ENCODE measurements around the gene AATF. TPM values are rescaled to one million over a fixed set of nuclear protein-coding genes. Genes with fewer than 3 reads are reported as not detected.
A peak's percentile ranks its signal among the peaks of the same experiment; 100 is the strongest.

The AATF gene
- total RNA-seq, 1 donor from 2014 or later: 70.2 TPM

DNA sequence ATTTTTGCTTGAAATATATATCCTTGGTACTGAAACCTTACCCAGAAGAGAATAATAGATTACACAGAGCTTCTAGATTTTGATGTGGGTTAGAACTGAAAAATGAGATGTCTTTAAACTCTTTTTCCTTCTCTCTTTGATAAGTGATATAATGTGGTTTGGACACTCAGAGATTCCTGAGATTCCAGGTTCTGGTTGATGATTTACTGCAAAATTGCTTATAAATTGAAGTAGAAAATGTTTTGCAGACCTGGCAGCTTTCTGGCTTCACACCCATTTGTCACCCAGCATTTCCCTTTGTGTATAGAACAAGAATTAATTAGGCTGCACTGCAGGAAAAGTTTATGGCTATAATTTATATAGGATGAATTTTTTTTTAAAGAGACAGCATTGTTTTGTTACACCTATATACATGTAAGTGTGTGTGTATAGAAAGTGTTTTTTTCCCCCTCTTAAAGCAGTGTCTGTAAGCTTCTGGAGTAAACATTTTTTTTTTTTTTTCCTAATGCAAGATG is 23.5 kb downstream of the AATF start:
- peak; percentile 26 for DNase-seq (ENCODE audit: low read depth)
- TF ChIP-seq, protein P1, sequence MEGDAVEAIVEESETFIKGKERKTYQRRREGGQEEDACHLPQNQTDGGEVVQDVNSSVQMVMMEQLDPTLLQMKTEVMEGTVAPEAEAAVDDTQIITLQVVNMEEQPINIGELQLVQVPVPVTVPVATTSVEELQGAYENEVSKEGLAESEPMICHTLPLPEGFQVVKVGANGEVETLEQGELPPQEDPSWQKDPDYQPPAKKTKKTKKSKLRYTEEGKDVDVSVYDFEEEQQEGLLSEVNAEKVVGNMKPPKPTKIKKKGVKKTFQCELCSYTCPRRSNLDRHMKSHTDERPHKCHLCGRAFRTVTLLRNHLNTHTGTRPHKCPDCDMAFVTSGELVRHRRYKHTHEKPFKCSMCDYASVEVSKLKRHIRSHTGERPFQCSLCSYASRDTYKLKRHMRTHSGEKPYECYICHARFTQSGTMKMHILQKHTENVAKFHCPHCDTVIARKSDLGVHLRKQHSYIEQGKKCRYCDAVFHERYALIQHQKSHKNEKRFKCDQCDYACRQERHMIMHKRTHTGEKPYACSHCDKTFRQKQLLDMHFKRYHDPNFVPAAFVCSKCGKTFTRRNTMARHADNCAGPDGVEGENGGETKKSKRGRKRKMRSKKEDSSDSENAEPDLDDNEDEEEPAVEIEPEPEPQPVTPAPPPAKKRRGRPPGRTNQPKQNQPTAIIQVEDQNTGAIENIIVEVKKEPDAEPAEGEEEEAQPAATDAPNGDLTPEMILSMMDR (conservative IDR thresholded peaks at IDR 0.05; ENCODE audit: low read depth, low read length): no peak
- H3K4me3 ChIP-seq (ENCODE audit: low read depth, low read length): no peak overlapping the region

DNA sequence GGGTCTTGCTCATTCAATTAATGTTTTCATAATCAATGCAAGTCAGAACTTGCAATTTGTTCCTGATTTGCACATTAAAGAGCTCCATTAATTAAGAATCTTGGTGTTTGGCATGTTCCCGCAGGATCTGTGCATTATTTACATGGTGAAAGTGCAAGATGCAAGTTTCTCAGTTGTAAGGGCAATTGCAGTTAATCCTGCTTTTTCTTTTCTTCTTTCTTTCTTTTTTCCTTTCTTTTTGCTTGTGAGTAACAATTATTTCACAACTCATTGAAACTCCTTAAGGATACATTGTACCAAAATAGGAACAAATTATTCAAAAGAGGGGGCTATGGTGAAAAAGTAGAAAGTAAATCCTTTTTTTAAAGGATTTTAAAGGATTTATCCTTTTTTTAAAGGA is 24.2 kb downstream of the AATF start:
- TF ChIP-seq, protein P1 (conservative IDR thresholded peaks at IDR 0.05; ENCODE audit: low read depth, low read length): no peak
- no peak for DNase-seq (ENCODE audit: low read depth)
- no peak overlapping the region for H3K4me3 ChIP-seq (ENCODE audit: low read depth, low read length)

DNA sequence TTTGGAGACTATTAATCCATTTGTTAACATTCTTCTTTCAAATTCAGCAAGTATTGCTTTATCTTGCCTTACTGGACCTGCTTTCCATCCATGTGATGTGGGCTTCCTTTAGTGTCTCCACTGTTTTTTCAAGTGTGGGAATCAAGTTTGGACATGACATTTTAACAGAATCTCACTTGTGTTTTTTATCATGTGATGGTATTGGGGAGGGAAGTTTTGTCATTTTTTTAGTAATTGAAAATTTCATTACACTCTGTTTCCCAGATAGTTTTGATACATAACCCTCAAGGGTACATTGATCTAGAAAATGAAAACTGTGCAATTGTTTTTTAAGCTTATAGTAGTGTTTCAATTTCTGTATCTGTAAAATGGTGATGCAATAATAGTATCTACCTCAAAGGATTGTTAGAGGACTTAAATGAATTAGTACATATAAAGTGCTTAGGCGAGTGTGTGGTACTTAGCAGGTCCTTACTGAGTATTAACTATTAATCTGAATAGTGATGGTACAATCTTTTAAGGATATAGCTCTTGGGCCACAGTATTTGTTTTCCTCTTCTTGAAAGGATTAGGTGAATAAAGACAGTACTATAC is 27.3 kb downstream of the AATF start:
- DNase-seq (ENCODE audit: low read depth): no peak
- TF ChIP-seq, protein P1 (conservative IDR thresholded peaks at IDR 0.05; ENCODE audit: low read depth, low read length): no peak
- no peak overlapping the region for H3K4me3 ChIP-seq (ENCODE audit: low read depth, low read length)

DNA sequence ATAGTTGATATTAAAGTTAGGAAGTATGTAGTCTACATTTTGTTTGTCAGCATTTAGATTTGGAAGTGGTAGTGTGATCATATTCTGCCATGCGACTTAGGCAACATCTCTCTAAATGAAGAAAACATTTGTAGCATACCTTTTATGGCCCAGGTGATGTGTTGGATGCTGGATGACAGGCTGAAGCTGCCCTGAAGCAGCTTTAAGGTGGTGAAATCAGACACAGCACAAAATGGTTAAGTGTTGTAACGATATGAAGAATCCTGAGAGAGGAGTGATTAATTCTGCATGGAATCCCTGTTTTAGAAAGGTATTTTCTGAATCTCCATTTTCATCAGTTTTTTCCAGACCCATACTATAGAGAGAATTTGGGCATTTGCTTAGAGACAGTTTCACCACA is 28.3 kb downstream of the AATF start:
- TF ChIP-seq, protein P1 (conservative IDR thresholded peaks at IDR 0.05; ENCODE audit: low read depth, low read length): no peak
- no peak for DNase-seq (ENCODE audit: low read depth)
- no peak overlapping the region for H3K4me3 ChIP-seq (ENCODE audit: low read depth, low read length)

DNA sequence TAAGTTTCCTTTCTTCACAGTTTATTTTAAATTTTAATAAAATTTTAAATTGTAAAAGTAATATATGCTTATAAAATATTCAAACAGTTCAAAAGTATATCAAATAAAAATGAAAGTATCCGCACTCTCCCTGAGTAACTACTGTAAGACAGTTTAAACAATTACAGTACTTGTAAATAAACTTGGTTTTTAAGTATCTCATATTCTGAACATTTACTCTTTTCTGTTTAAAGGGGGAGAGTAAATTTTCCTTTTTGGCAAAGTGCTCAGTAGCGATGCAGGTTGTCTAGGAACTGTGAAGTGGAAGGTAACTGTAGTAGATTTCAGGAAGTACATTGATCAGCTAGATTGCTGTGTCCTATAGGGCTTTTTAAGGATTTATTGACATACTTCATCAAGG is 28.8 kb downstream of the AATF start:
- no peak overlapping the region for H3K4me3 ChIP-seq (ENCODE audit: low read depth, low read length)
- DNase-seq (ENCODE audit: low read depth): no peak
- TF ChIP-seq, protein P1 (conservative IDR thresholded peaks at IDR 0.05; ENCODE audit: low read depth, low read length): no peak

DNA sequence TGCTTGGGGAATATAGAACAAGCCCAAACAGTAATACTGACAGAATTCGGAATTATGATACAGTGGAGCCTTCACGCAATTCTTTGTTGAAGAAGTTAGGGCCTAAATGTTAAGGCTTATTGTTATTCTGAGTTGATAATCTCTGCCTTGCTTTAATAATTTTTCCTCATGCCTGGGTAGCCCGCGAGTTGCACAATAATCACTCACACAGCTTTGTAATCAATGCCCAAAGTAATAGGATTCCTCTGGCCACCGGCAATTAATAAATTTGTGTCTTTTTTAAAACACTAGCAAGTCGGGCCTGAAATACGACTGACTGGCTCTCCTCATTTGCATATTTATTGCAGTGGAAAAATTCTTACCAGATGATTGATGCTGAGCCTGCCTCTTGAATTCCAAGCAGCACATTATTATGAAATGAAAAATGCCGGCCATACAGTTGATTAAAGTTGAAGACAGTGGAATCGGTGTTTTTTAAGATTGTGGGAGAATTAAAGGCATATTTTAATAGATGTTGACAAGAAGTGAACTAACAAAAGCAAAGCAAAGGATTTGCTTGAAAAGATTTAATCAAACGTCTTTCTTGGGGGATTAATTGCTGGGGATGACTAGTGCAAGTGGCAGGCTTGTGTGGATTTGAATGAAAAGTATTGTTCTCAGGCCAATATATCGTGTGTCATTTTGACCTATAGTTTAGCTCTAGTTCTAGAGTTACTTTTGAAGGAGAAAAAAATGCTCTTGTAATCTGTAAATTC is 30.2 kb downstream of the AATF start:
- TF ChIP-seq, protein P1 (conservative IDR thresholded peaks at IDR 0.05; ENCODE audit: low read depth, low read length): no peak
- H3K4me3 ChIP-seq (ENCODE audit: low read depth, low read length): no peak overlapping the region
- DNase-seq (ENCODE audit: low read depth): no peak

Data from epithelial cell of proximal tubule (primary cell).